H9 (cell line): ENCODE data around the gene MEIS2. TPM values are rescaled to one million over a fixed set of nuclear protein-coding genes. Genes with fewer than 3 reads are reported as not detected.

ENCODE experiments used
- DNase-seq: peaks from one replicate; pipeline ENCODE4 v3.0.0-alpha.2; 2017
- H2AFZ ChIP-seq: one replicate; pipeline ENCODE4 v1.6.1; 2013; ENCODE audit warnings: mild to moderate bottlenecking, low read length, control low read depth, moderate library complexity
- H2AK5ac ChIP-seq: 2 replicates; pipeline ENCODE4 v1.6.1; 2013; ENCODE audit warnings: low read length, control low read depth, mixed read lengths; ENCODE audit not compliant: insufficient read length
- H2BK120ac ChIP-seq: one replicate; pipeline ENCODE4 v1.6.1; 2013; ENCODE audit warnings: low read depth, mild to moderate bottlenecking, low read length, control low read depth, inconsistent platforms; ENCODE audit not compliant: poor library complexity, severe bottlenecking
- H2BK12ac ChIP-seq: 2 replicates; pipeline ENCODE4 v1.6.1; 2013; ENCODE audit warnings: low read length, control low read depth, mixed read lengths, low read depth; ENCODE audit not compliant: insufficient read length
- H2BK15ac ChIP-seq: 2 replicates; pipeline ENCODE4 v1.6.1; 2013; ENCODE audit warnings: low read depth, low read length, control low read depth
- H2BK20ac ChIP-seq: one replicate; pipeline ENCODE4 v1.6.1; 2013; ENCODE audit warnings: low read depth, mild to moderate bottlenecking, low read length, control low read depth, inconsistent platforms; ENCODE audit not compliant: poor library complexity, severe bottlenecking
- H2BK5ac ChIP-seq: 2 replicates; pipeline ENCODE4 v1.6.1; 2013; ENCODE audit warnings: low read length, control low read depth, mixed read lengths; ENCODE audit not compliant: insufficient read length
- H3K14ac ChIP-seq: 2 replicates; pipeline ENCODE4 v1.6.1; 2013; ENCODE audit warnings: low read length, control low read depth; ENCODE audit not compliant: insufficient read depth
- H3K18ac ChIP-seq: 2 replicates; pipeline ENCODE4 v1.6.1; 2013; ENCODE audit warnings: low read depth, mild to moderate bottlenecking, mixed read lengths, low read length, control low read depth; ENCODE audit not compliant: insufficient read length
- H3K23ac ChIP-seq: 2 replicates; pipeline ENCODE4 v1.6.1; 2013; ENCODE audit warnings: low read length, control low read depth, mixed read lengths, low read depth; ENCODE audit not compliant: insufficient read length
- H3K23me2 ChIP-seq: 2 replicates; pipeline ENCODE4 v1.6.1; 2013; ENCODE audit warnings: low read depth, mild to moderate bottlenecking, mixed read lengths, low read length, control low read depth; ENCODE audit not compliant: insufficient read length, poor library complexity, severe bottlenecking
- H3K27ac ChIP-seq: 2 replicates; pipeline ENCODE4 v1.5.1; 2013; ENCODE audit warnings: low read length, control low read depth, mixed read lengths, low read depth; ENCODE audit not compliant: insufficient read length
- H3K27me3 ChIP-seq: 2 replicates; pipeline ENCODE4 v1.6.1; 2013; ENCODE audit warnings: low read length, control low read depth, inconsistent platforms; ENCODE audit not compliant: insufficient read depth
- H3K4ac ChIP-seq: 2 replicates; pipeline ENCODE4 v1.6.1; 2013; ENCODE audit warnings: low read depth, mild to moderate bottlenecking, control low read depth, inconsistent platforms, low read length, moderate library complexity
- H3K4me1 ChIP-seq: 2 replicates; pipeline ENCODE4 v1.6.1; 2013; ENCODE audit warnings: low read length, control low read depth, inconsistent platforms; ENCODE audit not compliant: insufficient read depth
- H3K4me2 ChIP-seq: 2 replicates; pipeline ENCODE4 v1.6.1; 2013; ENCODE audit warnings: low read length, control low read depth, mixed read lengths; ENCODE audit not compliant: insufficient read length, insufficient read depth
- H3K56ac ChIP-seq: 2 replicates; pipeline ENCODE4 v1.6.1; 2013; ENCODE audit warnings: low read depth, mild to moderate bottlenecking, mixed read lengths, low read length, control low read depth; ENCODE audit not compliant: insufficient read length
- H3K79me1 ChIP-seq: 2 replicates; pipeline ENCODE4 v1.6.1; 2013; ENCODE audit warnings: low read depth, mild to moderate bottlenecking, moderate library complexity, low read length, control low read depth, inconsistent platforms; ENCODE audit not compliant: insufficient read depth, poor library complexity, severe bottlenecking
- H3K79me2 ChIP-seq: 2 replicates; pipeline ENCODE4 v1.6.1; 2013; ENCODE audit warnings: low read length, control low read depth, inconsistent platforms; ENCODE audit not compliant: insufficient read depth
- H3K9ac ChIP-seq: 2 replicates; pipeline ENCODE4 v1.6.1; 2013; ENCODE audit warnings: low read length, control low read depth, mixed read lengths; ENCODE audit not compliant: insufficient read length; ENCODE audit errors: extremely low read depth
- H3K9me3 ChIP-seq: one replicate; pipeline ENCODE4 v1.6.1; 2013; ENCODE audit warnings: low read depth, low read length, inconsistent platforms; ENCODE audit not compliant: control insufficient read depth
- H3T11ph ChIP-seq: one replicate; pipeline ENCODE4 v1.6.1; 2013; ENCODE audit warnings: mild to moderate bottlenecking, low read length, control low read depth, inconsistent platforms
- H4K20me1 ChIP-seq: one replicate; pipeline ENCODE4 v1.6.1; 2013; ENCODE audit not compliant: control insufficient read depth, insufficient read length, insufficient read depth
- H4K5ac ChIP-seq: 2 replicates; pipeline ENCODE4 v1.6.1; 2013; ENCODE audit warnings: low read depth, mild to moderate bottlenecking, mixed read lengths, low read length, control low read depth; ENCODE audit not compliant: insufficient read length
- H4K8ac ChIP-seq: replicated peaks from 2 replicates; pipeline ENCODE4 v1.6.1; 2013; ENCODE audit warnings: low read length, control low read depth, mixed read lengths, low read depth; ENCODE audit not compliant: insufficient read length
- H4K91ac ChIP-seq: 2 replicates; pipeline ENCODE4 v1.6.1; 2013; ENCODE audit warnings: low read depth, mild to moderate bottlenecking, moderate library complexity, mixed read lengths, low read length, control low read depth; ENCODE audit not compliant: insufficient read length
- H3K27ac Mint-ChIP-seq, 3 experiments: 2 replicates in 2 of 3; 3 replicates in 1 of 3; pipeline ENCODE4 v1.8.0; 2020 to 2021; ENCODE audit warnings: mixed read lengths in 3 of 3, mild to moderate bottlenecking in 1 of 3, moderate library complexity in 1 of 3
- H3K27me3 Mint-ChIP-seq: 2 replicates; pipeline ENCODE4 v1.8.0; 2021; ENCODE audit warnings: low read depth, mild to moderate bottlenecking, moderate library complexity, mixed read lengths
- H3K36me3 Mint-ChIP-seq, 3 experiments: 2 replicates in 2 of 3; 3 replicates in 1 of 3; pipeline ENCODE4 v1.8.0; 2020 to 2021; ENCODE audit warnings: low read depth in 3 of 3, mixed read lengths in 3 of 3; ENCODE audit not compliant: insufficient read depth in 1 of 3
- H3K4me1 Mint-ChIP-seq, 2 experiments: 2 replicates each; pipeline ENCODE4 v1.8.0; 2020; ENCODE audit warnings: mixed read lengths in 2 of 2
- H3K4me3 Mint-ChIP-seq, 2 experiments: 2 replicates in 1 of 2; 3 replicates in 1 of 2; pipeline ENCODE4 v1.8.0; 2020 to 2021; ENCODE audit warnings: mild to moderate bottlenecking in 2 of 2, mixed read lengths in 2 of 2, moderate library complexity in 1 of 2
- H3K9me3 Mint-ChIP-seq, 2 experiments: 2 replicates in 1 of 2; 3 replicates in 1 of 2; pipeline ENCODE4 v1.8.0; 2020; ENCODE audit warnings: mild to moderate bottlenecking in 2 of 2, mixed read lengths in 2 of 2, moderate library complexity in 1 of 2
- CTCF ChIP-seq: fragments of 200-600 bp; sonication (generic); conservative IDR thresholded peaks from 3 replicates; pipeline ENCODE4 v1.8.0; 2021; ENCODE audit warnings: antibody characterized with exemption, mild to moderate bottlenecking
- WGBS: extraction: QIAGEN DNeasy Blood & Tissue Kit; methylation state at CpG from one replicate; pipeline ENCODE4 v1.1.7; 2013; ENCODE audit warnings: missing lambda C conversion rate, low lambda C conversion rate, mixed read lengths; ENCODE audit not compliant: insufficient read length; ENCODE audit errors: extremely low coverage; 5-methylcytosine and 5-hydroxymethylcytosine counted together
- total RNA-seq: library from RNA; stranded (reverse); gene quantifications from 2 replicates; pipeline ENCODE4 v1.2.1, GENCODE V29; 2021

Gene MEIS2
- total RNA-seq, 1 experiment from 2014 or later = 0.35 TPM

GRCh38 chr15:37097144-37097919, 3.0 kb downstream of the MEIS2 start:
- H3K9me3 Mint-ChIP-seq = peaks cover 0 to 9% of the 10 kb centered on the region in 2 experiments; a peak in 2 of 5 replicates
- peaks cover 96% of the 10 kb centered on the region for H3K27me3 Mint-ChIP-seq
- H3K27ac Mint-ChIP-seq = no peak overlapping the region; a peak in 1 of 7 replicates
- Histone ChIP-seq H3K4me2 (peak overlapping the region; percentile 92), H3K4me1 (peaks cover 3% of the 10 kb centered on the region; the same call in 1 of the 2 replicates), H4K8ac (no peak overlapping the region), H3K14ac (no peak overlapping the region), H3T11ph (no peak overlapping the region), H4K91ac (no peak overlapping the region), H2BK5ac (no peak overlapping the region), H3K27ac (no peak overlapping the region), H2BK20ac (no peak overlapping the region), H3K79me1 (no peaks in the 10 kb centered on the region), H2BK15ac (no peak overlapping the region), H3K56ac (no peak overlapping the region), H3K23me2 (peaks cover 62% of the 10 kb centered on the region), H3K18ac (no peak overlapping the region), H3K9me3 (no peaks in the 10 kb centered on the region), H3K23ac (no peak overlapping the region), H2BK12ac (no peak overlapping the region), H2AFZ (no peak overlapping the region), H3K4ac (no peak overlapping the region), H2AK5ac (no peak overlapping the region), H4K5ac (no peak overlapping the region), H2BK120ac (no peak overlapping the region), H3K79me2 (no peaks in the 10 kb centered on the region), H3K9ac (no peak overlapping the region), H4K20me1 (no peaks in the 10 kb centered on the region), H3K27me3 (peaks cover 66% of the 10 kb centered on the region)
- WGBS = no CpG with 5 or more reads among the region's 30 CpGs
- H3K4me1 Mint-ChIP-seq = peaks cover 78 to 83% of the 10 kb centered on the region in 2 experiments
- no peaks in the 10 kb centered on the region for H3K36me3 Mint-ChIP-seq
- TF ChIP-seq CTCF = no peak
- DNase-seq = peak; percentile 41
- peak overlapping the region; percentile 21 to 96 for H3K4me3 Mint-ChIP-seq
